ENCODE data around the gene DRG1. TPM values are rescaled to one million over a fixed set of nuclear protein-coding genes. Genes with fewer than 3 reads are reported as not detected.

The DRG1 gene
- total and polyA plus RNA-seq, 2 donors from 2014 or later, result 46.5 to 93.3 TPM

DNA sequence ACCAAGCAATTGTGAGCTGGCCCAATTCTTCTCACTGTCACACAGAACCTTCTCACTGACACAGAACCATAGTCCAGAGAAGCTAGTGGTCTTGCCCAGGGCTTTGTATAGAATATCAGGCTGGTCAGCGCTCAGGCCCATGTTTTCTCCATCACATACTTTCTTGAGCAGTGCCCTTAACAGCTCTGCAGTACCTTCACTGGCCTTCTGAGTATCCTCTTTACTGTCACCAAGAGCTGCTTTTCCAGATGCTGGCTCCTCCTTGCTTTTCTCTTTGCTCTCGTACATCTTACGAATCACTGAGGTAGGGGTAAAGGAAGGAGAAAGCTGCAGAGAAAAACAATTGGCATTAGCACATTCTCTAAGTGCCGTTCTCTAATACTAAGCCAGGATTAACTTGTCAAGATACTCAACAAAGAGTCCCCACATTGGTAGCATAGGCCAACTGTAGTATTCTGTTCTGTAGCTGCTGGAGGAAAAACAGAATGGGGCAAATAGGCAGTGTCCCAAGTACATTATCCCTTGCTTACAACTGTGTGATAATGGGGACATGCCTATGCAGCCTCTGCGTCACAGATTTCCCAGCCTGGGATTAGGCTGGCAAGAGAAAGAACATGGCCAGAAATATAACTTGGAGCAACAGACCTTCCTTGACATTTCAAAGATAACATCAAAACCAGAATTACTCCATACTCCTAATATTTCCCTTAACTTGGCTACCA, 43.5 kb downstream of the DRG1 start:
- DNase-seq (no peak), FAIRE-seq (no peak)
- H3K4me3 ChIP-seq (ENCODE audit: low read length in 3 of 3), result no peak overlapping the region
- H3K27me3 ChIP-seq (ENCODE audit: control insufficient read depth, insufficient read depth, low read length), result no peaks in the 10 kb centered on the region
- H3K9me3 ChIP-seq (ENCODE audit: control insufficient read depth in 2 of 3, insufficient read depth in 1 of 3, low read length in 3 of 3), result no peaks in the 10 kb centered on the region
- no peaks in the 10 kb centered on the region for H3K4me1 ChIP-seq (ENCODE audit: control insufficient read depth in 2 of 3, insufficient read depth in 2 of 3, low read depth in 1 of 3, low read length in 3 of 3)
- TF ChIP-seq, protein P1, sequence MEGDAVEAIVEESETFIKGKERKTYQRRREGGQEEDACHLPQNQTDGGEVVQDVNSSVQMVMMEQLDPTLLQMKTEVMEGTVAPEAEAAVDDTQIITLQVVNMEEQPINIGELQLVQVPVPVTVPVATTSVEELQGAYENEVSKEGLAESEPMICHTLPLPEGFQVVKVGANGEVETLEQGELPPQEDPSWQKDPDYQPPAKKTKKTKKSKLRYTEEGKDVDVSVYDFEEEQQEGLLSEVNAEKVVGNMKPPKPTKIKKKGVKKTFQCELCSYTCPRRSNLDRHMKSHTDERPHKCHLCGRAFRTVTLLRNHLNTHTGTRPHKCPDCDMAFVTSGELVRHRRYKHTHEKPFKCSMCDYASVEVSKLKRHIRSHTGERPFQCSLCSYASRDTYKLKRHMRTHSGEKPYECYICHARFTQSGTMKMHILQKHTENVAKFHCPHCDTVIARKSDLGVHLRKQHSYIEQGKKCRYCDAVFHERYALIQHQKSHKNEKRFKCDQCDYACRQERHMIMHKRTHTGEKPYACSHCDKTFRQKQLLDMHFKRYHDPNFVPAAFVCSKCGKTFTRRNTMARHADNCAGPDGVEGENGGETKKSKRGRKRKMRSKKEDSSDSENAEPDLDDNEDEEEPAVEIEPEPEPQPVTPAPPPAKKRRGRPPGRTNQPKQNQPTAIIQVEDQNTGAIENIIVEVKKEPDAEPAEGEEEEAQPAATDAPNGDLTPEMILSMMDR (IDR thresholded peaks at IDR 0.05; ENCODE audit: borderline replicate concordance, extremely low read depth, insufficient read depth), result no peak
- no peak overlapping the region for H3K27ac ChIP-seq (ENCODE audit: low read depth in 2 of 2, low read length in 2 of 2)
- peaks cover 9 to 53% (median 39%) of the 10 kb centered on the region in 3 donors for H3K36me3 ChIP-seq (ENCODE audit: control insufficient read depth in 2 of 3, insufficient read depth in 3 of 3, low read length in 3 of 3)
- intact Hi-C loops (cut with DNase I), result no loop called here
- H3K9ac ChIP-seq (ENCODE audit: low read length in 3 of 3), result no peak overlapping the region

DNA sequence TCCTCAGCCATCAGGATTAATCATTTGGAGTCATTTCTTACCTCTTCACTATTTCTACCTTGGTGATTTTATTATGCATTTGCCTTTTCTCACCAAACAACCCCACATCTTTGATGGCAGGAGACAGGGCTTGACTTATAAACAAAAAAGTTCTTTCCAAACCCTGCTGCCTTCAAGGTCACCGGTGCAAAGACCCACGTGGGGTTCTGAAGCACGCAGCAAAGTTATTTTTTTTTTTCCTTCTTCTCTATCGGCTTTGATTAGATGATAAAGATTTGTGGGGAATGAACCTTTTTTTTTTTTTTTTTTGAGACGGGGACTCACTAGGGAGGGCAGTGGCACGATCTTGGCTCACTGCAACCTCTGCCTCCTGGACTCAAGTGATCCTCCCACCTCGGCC, 44.1 kb downstream of the DRG1 start:
- no peak overlapping the region for H3K9ac ChIP-seq (ENCODE audit: low read length in 3 of 3)
- H3K4me3 ChIP-seq (ENCODE audit: low read length in 3 of 3), result no peak overlapping the region
- peaks cover 9 to 57% (median 37%) of the 10 kb centered on the region in 3 donors for H3K36me3 ChIP-seq (ENCODE audit: control insufficient read depth in 2 of 3, insufficient read depth in 3 of 3, low read length in 3 of 3)
- no peaks in the 10 kb centered on the region for H3K4me1 ChIP-seq (ENCODE audit: control insufficient read depth in 2 of 3, insufficient read depth in 2 of 3, low read depth in 1 of 3, low read length in 3 of 3)
- DNase-seq, result no peak
- H3K27me3 ChIP-seq (ENCODE audit: control insufficient read depth, insufficient read depth, low read length), result no peaks in the 10 kb centered on the region
- no peak for FAIRE-seq
- H3K9me3 ChIP-seq (ENCODE audit: control insufficient read depth in 2 of 3, insufficient read depth in 1 of 3, low read length in 3 of 3), result no peaks in the 10 kb centered on the region
- intact Hi-C loops (cut with DNase I), result no loop called here
- no peak overlapping the region for H3K27ac ChIP-seq (ENCODE audit: low read depth in 2 of 2, low read length in 2 of 2)
- TF ChIP-seq, protein P1 (IDR thresholded peaks at IDR 0.05; ENCODE audit: borderline replicate concordance, extremely low read depth, insufficient read depth), result no peak

DNA sequence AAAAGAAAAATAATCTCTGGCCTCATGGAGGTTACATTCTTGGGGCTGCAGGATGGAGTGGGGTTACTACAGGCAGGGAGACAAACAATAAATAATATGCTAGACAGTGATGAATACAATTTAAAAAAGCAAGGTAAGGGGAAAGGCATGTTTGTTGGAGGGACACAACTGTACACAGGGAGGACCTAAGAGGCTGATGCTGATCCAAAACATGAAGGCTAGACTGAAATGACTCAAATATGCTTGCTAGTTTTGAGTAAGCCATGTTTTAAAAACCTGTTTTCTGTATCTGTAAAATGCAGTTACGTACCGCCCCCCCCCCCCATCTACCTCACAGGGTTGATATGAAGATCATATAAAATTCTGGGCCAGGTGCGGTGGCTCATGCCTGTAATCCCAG, 46.2 kb downstream of the DRG1 start:
- H3K27me3 ChIP-seq (ENCODE audit: control insufficient read depth, insufficient read depth, low read length), result no peaks in the 10 kb centered on the region
- FAIRE-seq, result no peak
- no peak for DNase-seq
- no peak overlapping the region for H3K4me3 ChIP-seq (ENCODE audit: low read length in 3 of 3)
- no peak overlapping the region for H3K27ac ChIP-seq (ENCODE audit: low read depth in 2 of 2, low read length in 2 of 2)
- TF ChIP-seq, protein P1 (IDR thresholded peaks at IDR 0.05; ENCODE audit: borderline replicate concordance, extremely low read depth, insufficient read depth), result no peak
- no peak overlapping the region for H3K9ac ChIP-seq (ENCODE audit: low read length in 3 of 3)
- intact Hi-C loops (cut with DNase I), result no loop called here
- no peaks in the 10 kb centered on the region for H3K4me1 ChIP-seq (ENCODE audit: control insufficient read depth in 2 of 3, insufficient read depth in 2 of 3, low read depth in 1 of 3, low read length in 3 of 3)
- H3K36me3 ChIP-seq (ENCODE audit: control insufficient read depth in 2 of 3, insufficient read depth in 3 of 3, low read length in 3 of 3), result peaks cover 5 to 46% (median 20%) of the 10 kb centered on the region in 3 donors
- H3K9me3 ChIP-seq (ENCODE audit: control insufficient read depth in 2 of 3, insufficient read depth in 1 of 3, low read length in 3 of 3), result no peaks in the 10 kb centered on the region

Data from kidney (tissue), 14 donors.